Fibroblast of the aortic adventitia (primary cell): ENCODE data around the gene TOX4. TPM values are rescaled to one million over a fixed set of nuclear protein-coding genes. Genes with fewer than 3 reads are reported as not detected.

ENCODE experiments used
- DNase-seq: peaks from one replicate; pipeline ENCODE4 v3.0.0-alpha.2; 2010; ENCODE audit warnings: low read depth
- H3K4me3 ChIP-seq: 2 replicates; pipeline ENCODE4 v1.5.1; 2011; ENCODE audit warnings: low read depth, mild to moderate bottlenecking, control low read depth, low read length, moderate library complexity
- total RNA-seq: library from RNA; depleted of rRNA; stranded (reverse); fragments of >200 nt; gene quantifications from 2 replicates; pipeline ENCODE4 v1.2.3, GENCODE V29; 2012; ENCODE audit warnings: low replicate concordance
- TF ChIP-seq, protein P1 (sequence below): IDR thresholded peaks from 2 replicates; pipeline ENCODE4 v1.5.1; 2011; ENCODE audit warnings: mild to moderate bottlenecking, low read length, control low read depth, inconsistent platforms; ENCODE audit not compliant: insufficient read depth

TOX4 gene
- total RNA-seq, 1 donor: 37.2 TPM

DNA sequence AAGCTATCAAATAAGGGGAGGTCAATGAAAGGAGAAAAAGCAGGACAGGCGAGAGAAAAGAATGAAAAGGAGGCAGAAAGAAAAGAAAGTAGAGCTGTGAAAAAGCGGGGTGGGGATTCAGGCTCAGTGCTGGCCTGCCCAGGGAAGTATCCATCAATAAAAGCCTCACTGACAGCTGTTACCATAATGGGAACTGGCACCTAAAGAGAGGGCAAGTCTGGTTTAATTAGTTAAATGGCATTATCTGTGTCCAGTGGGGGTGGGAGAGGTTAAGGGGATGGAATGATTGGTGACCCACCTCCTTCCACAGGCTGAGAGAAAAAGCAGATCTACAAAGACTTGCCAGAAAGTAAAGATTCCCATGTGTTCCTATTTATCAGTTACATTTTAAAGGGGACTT lies 41.7 kb downstream of the TOX4 start:
- no peak overlapping the region for H3K4me3 ChIP-seq
- TF ChIP-seq, protein P1, sequence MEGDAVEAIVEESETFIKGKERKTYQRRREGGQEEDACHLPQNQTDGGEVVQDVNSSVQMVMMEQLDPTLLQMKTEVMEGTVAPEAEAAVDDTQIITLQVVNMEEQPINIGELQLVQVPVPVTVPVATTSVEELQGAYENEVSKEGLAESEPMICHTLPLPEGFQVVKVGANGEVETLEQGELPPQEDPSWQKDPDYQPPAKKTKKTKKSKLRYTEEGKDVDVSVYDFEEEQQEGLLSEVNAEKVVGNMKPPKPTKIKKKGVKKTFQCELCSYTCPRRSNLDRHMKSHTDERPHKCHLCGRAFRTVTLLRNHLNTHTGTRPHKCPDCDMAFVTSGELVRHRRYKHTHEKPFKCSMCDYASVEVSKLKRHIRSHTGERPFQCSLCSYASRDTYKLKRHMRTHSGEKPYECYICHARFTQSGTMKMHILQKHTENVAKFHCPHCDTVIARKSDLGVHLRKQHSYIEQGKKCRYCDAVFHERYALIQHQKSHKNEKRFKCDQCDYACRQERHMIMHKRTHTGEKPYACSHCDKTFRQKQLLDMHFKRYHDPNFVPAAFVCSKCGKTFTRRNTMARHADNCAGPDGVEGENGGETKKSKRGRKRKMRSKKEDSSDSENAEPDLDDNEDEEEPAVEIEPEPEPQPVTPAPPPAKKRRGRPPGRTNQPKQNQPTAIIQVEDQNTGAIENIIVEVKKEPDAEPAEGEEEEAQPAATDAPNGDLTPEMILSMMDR: no peak
- no peak for DNase-seq

DNA sequence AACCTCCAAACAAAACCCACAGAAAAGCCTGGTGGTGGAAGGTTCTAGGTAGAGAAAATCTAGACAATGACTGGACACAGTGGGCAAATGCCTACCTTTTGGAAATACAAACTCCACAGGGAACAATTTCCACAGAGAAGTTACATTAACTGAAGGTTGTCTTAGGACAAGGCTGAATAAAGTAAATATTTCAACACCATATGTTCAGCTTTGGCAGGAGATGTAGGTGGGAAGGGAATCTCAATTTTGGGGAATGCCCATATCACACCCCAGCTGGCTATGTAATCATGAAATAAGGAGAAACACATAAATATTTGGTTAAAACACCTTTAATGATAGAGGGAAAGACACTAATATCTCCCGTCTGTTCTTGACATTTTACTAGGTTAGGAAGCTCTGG lies 43.8 kb downstream of the TOX4 start:
- DNase-seq: no peak
- no peak overlapping the region for H3K4me3 ChIP-seq
- TF ChIP-seq, protein P1: no peak

DNA sequence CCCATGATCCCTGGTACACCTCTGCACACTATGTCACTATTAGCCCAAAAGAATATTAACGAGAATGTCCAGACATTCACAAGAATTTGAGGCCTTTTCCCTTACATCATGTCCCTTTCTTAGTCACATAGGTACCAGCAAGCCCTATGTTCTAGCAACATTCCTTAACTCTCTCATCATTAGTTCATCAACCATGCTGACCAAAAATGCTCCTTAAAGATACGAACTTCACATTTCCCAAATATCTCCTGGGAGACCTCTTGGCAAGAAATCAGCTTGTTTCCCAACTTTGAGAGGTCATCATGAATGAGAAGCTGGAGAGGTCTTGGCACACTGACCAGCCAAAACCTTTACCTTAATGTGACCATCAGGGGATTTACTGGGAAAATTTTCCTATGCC lies 44.5 kb downstream of the TOX4 start:
- DNase-seq: peak; percentile 78
- TF ChIP-seq, protein P1: no peak
- H3K4me3 ChIP-seq: no peak overlapping the region

DNA sequence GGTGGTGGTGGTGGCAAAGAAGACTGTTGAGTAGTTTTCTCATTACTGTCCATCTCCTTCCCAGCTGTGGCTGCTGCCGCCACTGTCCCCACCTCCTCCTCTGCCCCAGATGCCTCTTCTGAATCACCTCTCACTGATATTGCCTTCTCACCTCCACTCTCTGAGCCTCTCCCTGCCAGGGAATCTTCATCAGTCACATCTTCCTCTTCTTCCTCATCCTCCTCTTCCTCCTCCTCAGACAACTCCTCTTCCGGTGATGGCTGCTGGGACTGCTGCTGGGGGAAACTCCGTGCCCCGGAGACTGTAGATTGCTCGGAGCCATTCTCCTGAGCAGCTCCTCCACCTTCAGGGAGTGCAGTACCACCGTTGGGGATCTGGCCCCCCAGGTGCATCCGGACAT lies 46.2 kb downstream of the TOX4 start:
- TF ChIP-seq, protein P1: no peak
- no peak for DNase-seq
- H3K4me3 ChIP-seq: no peak overlapping the region

DNA sequence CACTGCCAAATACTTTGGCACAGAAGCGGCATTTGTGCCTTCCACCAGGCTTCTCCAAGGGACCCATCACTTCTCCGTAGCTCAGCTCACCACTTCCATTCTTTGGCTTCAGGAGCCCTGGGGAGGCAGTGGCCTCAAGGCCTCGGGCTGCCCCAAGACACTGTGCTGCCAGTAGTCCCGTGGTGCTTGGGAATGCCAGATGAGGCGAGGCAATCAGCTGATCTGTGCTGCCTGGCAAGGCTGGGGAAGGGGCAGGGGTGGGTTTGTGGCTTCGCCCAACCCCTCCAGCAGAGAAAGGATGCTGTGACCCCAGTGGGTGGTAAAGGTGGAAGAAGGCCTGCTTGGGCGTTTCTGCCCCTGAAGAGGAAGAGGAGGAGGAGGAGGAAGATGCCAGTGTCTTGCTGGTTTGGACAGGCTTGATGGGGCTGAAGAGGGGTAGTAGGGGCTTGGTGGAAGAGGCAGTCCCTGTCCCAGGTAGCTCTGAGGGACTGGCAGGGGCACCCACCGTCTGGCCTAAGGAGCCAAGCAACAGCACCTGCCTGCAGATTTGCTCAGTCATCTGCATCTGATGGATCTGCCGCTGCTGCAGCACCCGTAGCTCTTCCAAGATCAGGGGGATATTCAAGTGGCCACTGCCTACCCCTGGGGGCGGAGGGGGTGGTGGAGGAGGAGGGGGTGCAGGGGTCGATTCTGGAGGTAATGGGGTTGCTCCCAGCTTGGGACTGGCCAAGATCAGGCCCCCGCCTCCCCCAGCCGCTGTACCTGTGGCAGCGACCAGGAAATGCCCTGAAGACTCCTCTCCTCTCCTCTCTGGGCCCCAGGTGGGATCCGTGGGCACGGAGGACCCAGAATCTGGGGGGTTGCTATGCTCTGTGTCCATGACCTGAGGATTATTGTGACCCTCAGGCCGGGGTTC lies 47.8 kb downstream of the TOX4 start:
- H3K4me3 ChIP-seq: peak overlapping the region; percentile 77

DNA sequence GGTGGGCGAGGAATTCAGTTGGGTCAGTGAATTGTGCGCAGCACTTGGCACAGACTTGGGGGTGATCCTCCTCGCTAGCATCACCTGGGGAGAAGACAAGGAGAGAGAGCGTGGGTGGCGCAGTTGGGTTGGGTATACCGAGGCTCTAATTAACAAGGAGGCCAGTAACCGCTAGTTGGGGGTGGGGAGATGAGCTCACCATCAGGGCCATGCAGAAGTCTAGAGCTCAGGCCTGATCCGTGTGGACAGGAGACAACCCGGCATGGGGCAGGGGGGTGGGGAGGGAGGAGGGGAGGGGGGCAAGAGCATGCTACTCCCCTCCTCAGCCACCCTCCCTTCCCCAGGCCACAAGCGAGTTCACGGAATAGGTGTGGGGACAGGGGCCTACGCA lies 48.6 kb downstream of the TOX4 start:
- TF ChIP-seq, protein P1: no peak
- H3K4me3 ChIP-seq: peak overlapping the region; percentile 77
- no peak for DNase-seq

More for the DNA sequence above, 47.8 kb downstream of the TOX4 start:
- TF ChIP-seq, protein P1: no peak
- DNase-seq: no peak
